Measurements from ENCODE around the gene GALR2. TPM values are rescaled to one million over a fixed set of nuclear protein-coding genes. Genes with fewer than 3 reads are reported as not detected.
"Not testable (repeated sequence)": the region's sequence is repeated elsewhere in the genome, so short reads cannot be mapped to it uniquely, and the experiment has no call there.

Gene GALR2
- total RNA-seq, 3 donors from 2014 or later, result 6.1 to 12.6 (median 10.2) TPM

DNA sequence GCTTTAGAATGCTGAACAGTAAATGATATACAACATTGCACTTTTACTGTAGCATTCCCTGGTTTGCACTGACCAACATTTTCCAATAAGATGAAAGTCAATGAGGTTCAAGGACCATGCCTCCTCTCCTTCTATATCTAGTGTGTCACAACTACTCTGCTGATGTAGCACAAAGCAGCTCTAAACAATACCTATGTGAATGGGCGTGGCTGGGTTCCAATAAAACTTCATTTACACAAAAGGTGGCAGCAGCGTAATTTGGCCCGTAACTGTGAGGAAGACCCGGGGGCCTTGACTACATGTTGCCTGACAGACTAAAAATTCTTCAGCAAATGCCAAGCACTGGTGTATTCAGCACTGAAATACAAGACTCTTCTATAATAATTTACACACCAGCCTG, 8.8 kb upstream of the GALR2 start:
- Mint-ChIP-seq H3K4me3 (no peak overlapping the region), H3K9me3 (no peaks in the 10 kb centered on the region), H3K36me3 (ENCODE audit: insufficient read depth) (peaks cover 43% of the 10 kb centered on the region), H3K27me3 (ENCODE audit: low read depth) (no peaks in the 10 kb centered on the region), H3K4me1 (ENCODE audit: low read depth) (peaks cover 40% of the 10 kb centered on the region)
- ATAC-seq (no peak), DNase-seq (no peak)

DNA sequence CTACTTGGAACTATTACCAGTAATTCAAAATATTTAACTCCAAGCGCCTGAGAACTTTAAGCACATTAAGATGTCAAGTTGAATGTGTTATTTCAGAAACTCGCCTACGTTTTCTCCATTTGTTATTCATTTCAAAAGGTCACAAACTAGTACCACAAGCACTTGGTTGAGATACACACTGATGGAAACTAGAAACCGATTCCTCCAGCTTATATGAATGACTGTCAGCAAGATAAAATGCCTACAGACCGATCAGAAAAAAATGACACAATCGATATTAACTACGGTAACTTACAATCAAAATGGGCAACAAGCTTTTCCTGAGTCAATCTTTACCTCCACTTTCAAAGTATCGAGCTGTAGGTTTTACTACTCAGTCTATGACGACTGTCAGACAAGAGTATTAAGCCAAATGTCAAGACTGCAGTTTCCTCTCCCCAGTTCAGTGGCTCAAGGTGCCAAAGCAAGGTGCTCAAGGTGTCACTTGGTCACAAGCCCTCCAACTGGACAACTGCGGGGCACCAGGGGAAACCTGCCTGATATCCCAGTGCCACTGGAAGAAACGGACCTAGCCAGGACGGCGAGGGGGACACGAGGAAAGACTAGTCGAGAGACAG, 2.9 kb upstream of the GALR2 start:
- H3K36me3 Mint-ChIP-seq (ENCODE audit: insufficient read depth), result peaks cover 7% of the 10 kb centered on the region
- peak; percentile 74 to 77 for ATAC-seq
- no peak for DNase-seq
- peaks cover 27% of the 10 kb centered on the region for H3K27me3 Mint-ChIP-seq (ENCODE audit: low read depth)
- peaks cover 44% of the 10 kb centered on the region for H3K4me1 Mint-ChIP-seq (ENCODE audit: low read depth)
- H3K9me3 Mint-ChIP-seq, result no peaks in the 10 kb centered on the region
- H3K4me3 Mint-ChIP-seq, result peak overlapping the region; percentile 99

DNA sequence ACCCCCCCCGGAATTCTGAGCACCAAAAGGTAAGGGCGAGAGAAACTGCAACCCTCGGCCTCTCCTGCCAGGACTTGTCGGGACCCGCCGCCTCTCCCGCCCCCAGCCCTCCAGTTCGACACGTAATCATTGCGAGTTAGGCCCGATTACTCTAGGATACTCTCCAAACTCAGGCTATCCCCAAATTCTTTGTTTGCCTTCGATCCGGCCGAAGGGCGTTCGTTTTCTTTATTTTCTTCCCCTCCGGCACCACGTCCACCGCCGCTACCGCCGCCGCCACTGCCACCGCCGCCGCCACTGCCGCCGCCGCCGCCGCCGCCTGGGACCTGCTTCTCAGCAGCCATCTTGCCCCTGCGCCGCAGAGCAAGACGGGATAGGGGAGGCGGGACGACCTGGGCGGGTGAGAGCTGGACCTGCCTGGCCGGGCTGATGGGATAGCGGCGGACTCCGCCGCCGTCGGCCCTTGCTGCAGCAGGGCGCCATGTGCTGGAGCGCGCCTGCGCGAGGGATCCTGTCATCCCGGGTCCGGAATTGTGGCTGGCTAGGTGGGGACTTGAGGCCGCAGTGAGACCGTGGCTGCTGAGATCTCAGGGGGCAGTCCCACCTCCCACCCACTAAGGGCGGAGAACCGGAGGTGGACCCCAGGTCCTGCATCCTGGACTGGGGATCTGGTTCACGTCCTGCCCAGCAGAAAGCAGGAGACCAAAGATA, 2.3 kb upstream of the GALR2 start, which contains the start of gene SRP68:
SRP68 (minus strand) TSS at position 370 of the 711 bp plus-strand sequence; CDS start at position 344, 26 bp downstream.
- Mint-ChIP-seq H3K36me3 (ENCODE audit: insufficient read depth) (peaks cover 2% of the 10 kb centered on the region), H3K27me3 (ENCODE audit: low read depth) (peaks cover 33% of the 10 kb centered on the region), H3K4me1 (ENCODE audit: low read depth) (peaks cover 47% of the 10 kb centered on the region), H3K9me3 (no peaks in the 10 kb centered on the region), H3K4me3 (peak within 1 kb of the TSS; percentile 99)
- ATAC-seq, result peak; percentile 69 to 72
- DNase-seq, result peak; percentile 80

DNA sequence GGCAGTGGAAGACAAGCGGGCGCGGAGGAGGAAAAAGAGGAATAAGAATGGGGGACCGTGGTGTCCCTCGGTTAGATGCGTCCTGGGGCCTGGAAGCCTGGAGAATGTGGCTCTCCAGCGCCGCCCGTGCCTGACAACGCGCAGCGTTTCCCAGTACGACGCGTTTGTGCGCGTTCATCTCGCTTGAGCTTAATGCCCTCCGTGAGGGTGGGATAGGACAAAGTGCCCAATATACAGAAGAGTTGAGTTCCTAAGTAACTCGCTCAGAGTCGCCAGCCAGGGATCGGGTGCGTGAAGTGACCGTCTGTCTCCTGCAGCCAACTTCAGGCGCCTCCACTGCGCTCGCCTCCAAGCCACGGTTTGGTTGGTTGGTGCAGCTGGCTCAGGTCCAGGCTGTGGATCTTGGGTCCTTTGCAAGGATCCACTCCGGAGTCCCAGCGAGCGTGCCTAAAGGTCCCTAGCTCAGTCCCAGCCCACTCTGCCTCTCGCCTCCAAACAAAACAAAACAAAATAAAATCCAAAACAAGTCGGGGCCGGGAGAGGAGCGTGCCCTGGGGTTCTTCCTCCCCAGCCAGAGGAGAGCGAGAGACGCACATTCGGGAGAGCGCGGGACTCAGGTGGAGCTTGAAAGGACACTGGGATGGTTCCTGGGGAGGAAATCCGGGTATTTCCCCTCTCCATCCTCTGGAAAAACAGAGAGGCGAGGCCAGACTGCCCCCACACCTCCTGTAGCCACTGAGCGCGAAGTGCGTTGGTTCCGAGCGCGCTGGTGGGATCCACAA, 974 bp downstream of the GALR2 start:
- Mint-ChIP-seq H3K36me3 (ENCODE audit: insufficient read depth) (no peaks in the 10 kb centered on the region), H3K4me1 (ENCODE audit: low read depth) (peaks cover 53% of the 10 kb centered on the region), H3K27me3 (ENCODE audit: low read depth) (peaks cover 43% of the 10 kb centered on the region), H3K9me3 (no peaks in the 10 kb centered on the region), H3K4me3 (peak overlapping the region; percentile 67)
- no peak for DNase-seq
- ATAC-seq, result no peak

DNA sequence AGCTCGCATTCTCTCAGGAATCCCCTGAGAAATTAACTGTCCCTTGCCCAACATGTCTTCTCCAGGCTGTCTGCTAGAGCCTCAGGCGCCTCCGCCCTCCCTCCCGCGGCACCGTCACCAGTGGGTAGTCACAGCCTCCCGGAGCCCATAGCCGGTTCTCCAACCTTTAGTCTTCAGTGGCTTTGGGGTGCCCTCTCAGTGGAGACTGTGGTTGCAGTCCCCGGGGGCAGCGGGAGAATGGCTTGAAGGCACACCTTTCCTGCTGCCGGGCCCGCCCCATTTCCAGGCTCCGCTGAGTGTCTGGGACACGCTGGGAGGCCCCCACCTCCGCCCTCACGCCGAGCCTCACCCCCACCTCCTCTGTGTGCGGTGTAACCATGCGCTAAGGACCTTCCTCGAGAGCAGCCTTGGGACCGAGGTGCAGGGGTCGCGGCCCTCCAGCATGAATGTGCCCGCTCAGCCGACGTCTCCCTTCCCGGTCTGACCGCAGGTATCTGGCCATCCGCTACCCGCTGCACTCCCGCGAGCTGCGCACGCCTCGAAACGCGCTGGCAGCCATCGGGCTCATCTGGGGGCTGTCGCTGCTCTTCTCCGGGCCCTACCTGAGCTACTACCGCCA, 1.7 kb downstream of the GALR2 start:
- no peak for ATAC-seq
- Mint-ChIP-seq H3K9me3 (no peaks in the 10 kb centered on the region), H3K4me3 (peak overlapping the region; percentile 72), H3K27me3 (ENCODE audit: low read depth) (peaks cover 43% of the 10 kb centered on the region), H3K36me3 (ENCODE audit: insufficient read depth) (no peaks in the 10 kb centered on the region), H3K4me1 (ENCODE audit: low read depth) (peaks cover 48% of the 10 kb centered on the region)
- no peak for DNase-seq

DNA sequence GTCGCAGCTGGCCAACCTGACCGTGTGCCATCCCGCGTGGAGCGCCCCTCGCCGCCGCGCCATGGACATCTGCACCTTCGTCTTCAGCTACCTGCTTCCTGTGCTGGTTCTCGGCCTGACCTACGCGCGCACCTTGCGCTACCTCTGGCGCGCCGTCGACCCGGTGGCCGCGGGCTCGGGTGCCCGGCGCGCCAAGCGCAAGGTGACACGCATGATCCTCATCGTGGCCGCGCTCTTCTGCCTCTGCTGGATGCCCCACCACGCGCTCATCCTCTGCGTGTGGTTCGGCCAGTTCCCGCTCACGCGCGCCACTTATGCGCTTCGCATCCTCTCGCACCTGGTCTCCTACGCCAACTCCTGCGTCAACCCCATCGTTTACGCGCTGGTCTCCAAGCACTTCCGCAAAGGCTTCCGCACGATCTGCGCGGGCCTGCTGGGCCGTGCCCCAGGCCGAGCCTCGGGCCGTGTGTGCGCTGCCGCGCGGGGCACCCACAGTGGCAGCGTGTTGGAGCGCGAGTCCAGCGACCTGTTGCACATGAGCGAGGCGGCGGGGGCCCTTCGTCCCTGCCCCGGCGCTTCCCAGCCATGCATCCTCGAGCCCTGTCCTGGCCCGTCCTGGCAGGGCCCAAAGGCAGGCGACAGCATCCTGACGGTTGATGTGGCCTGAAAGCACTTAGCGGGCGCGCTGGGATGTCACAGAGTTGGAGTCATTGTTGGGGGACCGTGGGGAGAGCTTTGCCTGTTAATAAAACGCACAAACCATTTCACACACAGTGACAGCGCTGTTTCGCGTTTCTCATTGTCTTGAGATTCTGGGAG, 2.4 kb downstream of the GALR2 start:
- Mint-ChIP-seq H3K9me3 (no peaks in the 10 kb centered on the region), H3K36me3 (ENCODE audit: insufficient read depth) (no peaks in the 10 kb centered on the region), H3K4me1 (ENCODE audit: low read depth) (peaks cover 49% of the 10 kb centered on the region), H3K4me3 (peak overlapping the region; percentile 72), H3K27me3 (ENCODE audit: low read depth) (peaks cover 43% of the 10 kb centered on the region)
- DNase-seq (no peak), ATAC-seq (peak in 1 of 2 donors; percentile 7)

DNA sequence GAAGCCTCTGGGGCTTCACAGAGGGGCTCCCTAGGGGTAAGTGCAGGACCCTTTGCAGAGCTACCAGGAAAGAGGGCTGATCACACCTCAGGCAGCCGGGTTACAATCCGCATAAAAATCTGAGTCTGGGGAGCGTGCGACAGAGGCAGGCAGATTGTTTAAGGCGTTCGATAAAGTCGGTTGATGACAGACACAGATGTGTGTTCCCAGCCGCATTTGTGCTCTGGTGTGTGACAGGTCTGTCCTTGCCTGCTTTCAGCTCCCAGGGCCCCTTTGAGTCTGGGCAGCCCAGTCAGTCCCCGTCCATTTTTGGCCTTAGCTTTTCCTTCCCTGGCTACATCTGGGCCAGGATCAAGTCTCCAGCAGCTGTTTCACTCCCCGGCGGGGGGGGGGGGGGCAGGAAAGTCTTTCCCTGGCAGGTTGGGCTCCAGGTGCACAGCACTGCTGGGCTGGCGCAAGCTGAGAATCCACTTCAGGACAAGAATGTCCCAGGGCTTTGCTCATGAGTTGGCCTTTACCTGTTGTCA, 3.1 kb downstream of the GALR2 start:
- peaks cover 49% of the 10 kb centered on the region for H3K4me1 Mint-ChIP-seq (ENCODE audit: low read depth)
- H3K27me3 Mint-ChIP-seq (ENCODE audit: low read depth), result peaks cover 43% of the 10 kb centered on the region
- no peaks in the 10 kb centered on the region for H3K36me3 Mint-ChIP-seq (ENCODE audit: insufficient read depth)
- H3K4me3 Mint-ChIP-seq, result no peak overlapping the region
- H3K9me3 Mint-ChIP-seq, result no peaks in the 10 kb centered on the region
- ATAC-seq (no peak), DNase-seq (no peak)

DNA sequence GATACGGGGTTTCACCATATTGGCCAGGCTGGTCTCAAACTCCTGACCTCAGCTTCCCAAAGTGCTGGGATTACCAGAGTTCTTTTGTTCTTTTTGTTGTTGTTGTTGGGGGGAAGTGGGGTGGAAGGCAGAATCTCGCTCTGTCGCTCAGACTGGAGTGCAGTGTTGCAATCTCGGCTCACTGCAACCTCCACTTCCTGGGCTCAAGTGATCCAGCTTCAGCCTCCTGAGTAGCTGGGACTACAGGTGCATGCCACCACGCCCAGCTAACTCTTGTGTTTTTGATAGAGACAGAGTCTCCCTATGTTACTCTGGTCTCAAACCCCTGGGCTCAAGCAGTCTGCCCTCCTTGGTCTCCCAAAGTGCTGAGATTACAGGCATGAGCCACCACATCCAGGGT, 3.8 kb downstream of the GALR2 start:
- H3K4me1 Mint-ChIP-seq (ENCODE audit: low read depth), result peaks cover 46% of the 10 kb centered on the region
- not testable (repeated sequence) for H3K4me3 Mint-ChIP-seq; H3K9me3 Mint-ChIP-seq; DNase-seq; H3K36me3 Mint-ChIP-seq (ENCODE audit: insufficient read depth); ATAC-seq
- H3K27me3 Mint-ChIP-seq (ENCODE audit: low read depth), result peaks cover 43% of the 10 kb centered on the region

DNA sequence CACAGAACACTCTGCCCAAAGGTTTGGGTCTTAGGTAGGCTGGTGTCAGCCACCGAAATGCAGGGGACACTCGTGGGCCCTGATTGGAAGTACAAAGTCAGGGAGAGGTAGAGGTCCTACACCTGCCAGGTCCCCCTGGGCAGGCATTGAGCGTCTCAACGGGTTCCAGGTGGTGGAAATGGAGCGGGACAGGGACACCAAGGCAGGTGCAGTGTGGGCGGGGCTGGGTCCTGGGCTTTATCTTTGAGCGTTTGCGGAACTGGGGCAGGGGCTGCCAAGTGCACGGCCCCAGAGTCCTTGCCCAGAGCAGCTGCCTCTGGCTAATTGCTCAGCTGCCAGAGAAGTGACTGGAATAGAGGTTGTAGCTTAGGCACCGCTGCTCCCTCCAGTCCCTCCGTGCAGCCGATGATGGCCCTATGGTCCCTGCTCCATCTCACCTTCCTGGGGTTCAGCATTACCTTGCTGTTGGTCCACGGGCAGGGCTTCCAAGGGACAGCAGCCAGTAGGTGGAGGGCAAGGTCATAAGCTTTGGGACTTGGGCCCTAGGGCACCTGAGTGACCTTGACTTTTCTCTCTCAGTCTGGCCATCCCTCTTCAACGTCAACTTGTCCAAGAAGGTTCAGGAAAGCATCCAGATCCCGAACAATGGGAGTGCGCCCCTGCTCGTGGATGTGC, 4.4 kb downstream of the GALR2 start, which contains the start of gene ZACN:
ZACN (plus strand) TSS at position 323 of the 675 bp plus-strand sequence; CDS start at position 406, 83 bp downstream.
- H3K36me3 Mint-ChIP-seq (ENCODE audit: insufficient read depth), result peaks cover 4% of the 10 kb centered on the region
- H3K4me1 Mint-ChIP-seq (ENCODE audit: low read depth), result peaks cover 44% of the 10 kb centered on the region
- H3K9me3 Mint-ChIP-seq, result no peaks in the 10 kb centered on the region
- H3K27me3 Mint-ChIP-seq (ENCODE audit: low read depth), result peaks cover 37% of the 10 kb centered on the region
- no peak within 1 kb of the TSS for H3K4me3 Mint-ChIP-seq
- ATAC-seq (no peak), DNase-seq (no peak)

DNA sequence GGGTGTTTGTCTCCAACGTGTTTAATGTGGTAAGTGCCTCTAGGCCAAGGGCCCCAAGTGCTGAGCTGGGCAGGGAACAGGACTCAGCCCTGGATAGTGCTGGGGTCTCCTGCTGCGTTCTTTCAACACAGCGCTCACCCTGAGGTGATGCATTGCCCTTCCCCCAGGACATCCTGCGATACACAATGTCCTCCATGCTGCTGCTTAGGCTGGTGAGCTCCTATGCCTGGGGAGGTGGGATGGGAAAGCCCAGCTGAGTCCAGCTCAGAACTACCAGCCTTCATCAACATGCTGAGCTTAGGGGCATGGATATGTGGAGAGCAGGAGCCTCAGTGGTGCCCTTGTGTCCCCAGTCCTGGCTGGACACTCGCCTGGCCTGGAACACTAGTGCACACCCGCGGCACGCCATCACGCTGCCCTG, 5.0 kb downstream of the GALR2 start:
- H3K4me3 Mint-ChIP-seq, result no peak overlapping the region
- H3K9me3 Mint-ChIP-seq, result no peaks in the 10 kb centered on the region
- ATAC-seq (no peak), DNase-seq (no peak)
- peaks cover 9% of the 10 kb centered on the region for H3K36me3 Mint-ChIP-seq (ENCODE audit: insufficient read depth)
- H3K27me3 Mint-ChIP-seq (ENCODE audit: low read depth), result peaks cover 35% of the 10 kb centered on the region
- H3K4me1 Mint-ChIP-seq (ENCODE audit: low read depth), result peaks cover 44% of the 10 kb centered on the region

DNA sequence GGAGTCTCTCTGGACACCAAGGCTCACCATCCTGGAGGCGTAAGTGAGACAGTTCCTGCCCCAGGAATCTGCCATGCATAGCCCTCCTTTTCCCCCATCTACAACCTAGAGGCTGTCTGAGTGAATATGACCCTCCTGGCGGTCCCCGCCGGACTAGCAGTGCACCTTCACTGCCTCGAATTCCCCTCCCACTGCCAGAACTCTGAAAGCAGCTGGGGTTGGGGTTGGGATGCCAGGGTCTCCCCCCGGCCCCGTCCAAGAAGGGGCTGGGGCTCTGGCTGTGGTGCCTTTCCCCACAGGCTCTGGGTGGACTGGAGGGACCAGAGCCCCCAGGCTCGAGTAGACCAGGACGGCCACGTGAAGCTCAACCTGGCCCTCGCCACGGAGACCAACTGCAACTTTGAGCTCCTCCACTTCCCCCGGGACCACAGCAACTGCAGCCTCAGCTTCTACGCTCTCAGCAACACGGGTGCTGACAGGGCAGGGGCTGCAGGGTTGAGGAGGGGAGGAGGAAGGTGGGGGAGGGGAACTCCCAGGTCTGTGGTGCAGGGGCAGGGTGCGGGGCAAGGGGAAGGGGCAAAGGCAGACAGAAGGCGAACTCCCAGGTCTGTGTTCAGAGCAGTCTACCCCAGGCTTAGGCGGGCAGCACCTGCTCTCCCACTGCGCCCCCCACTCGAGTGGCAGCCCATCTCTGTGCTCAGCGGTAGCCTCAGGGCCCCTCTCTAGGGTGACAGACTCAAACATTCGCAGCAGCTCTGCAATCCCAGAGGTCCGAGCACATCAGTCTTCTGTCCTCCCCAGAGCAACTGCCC, 5.6 kb downstream of the GALR2 start:
- peaks cover 30% of the 10 kb centered on the region for H3K27me3 Mint-ChIP-seq (ENCODE audit: low read depth)
- H3K4me1 Mint-ChIP-seq (ENCODE audit: low read depth), result peaks cover 40% of the 10 kb centered on the region
- no peaks in the 10 kb centered on the region for H3K9me3 Mint-ChIP-seq
- ATAC-seq (peak; percentile 19 to 39), DNase-seq (no peak)
- H3K36me3 Mint-ChIP-seq (ENCODE audit: insufficient read depth), result peaks cover 11% of the 10 kb centered on the region
- H3K4me3 Mint-ChIP-seq, result no peak overlapping the region

DNA sequence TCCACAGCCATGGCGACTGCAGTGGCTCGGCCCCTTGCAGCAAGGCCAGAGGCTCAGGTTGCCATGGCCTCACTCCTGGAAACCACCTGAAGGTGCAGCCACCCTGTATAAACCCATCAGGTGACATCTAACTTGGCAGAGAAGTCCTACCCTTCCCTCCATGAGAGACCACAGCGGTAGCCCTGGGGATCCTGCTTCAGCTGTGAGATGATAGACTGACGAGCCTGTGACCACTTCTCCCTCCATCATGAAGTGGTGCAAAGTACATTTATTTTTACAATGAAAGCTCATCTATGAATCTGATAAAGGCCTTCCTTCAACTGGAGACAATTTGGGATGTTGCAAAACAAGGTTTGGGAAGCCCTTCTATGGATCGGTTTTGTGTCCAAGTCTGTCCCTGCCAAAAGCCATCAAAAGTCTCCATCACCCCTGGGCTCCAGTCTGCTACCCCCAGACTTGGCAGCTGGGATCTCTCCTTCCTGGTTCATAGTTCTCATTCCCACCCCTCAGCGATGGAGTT, 6.2 kb downstream of the GALR2 start:
- H3K27me3 Mint-ChIP-seq (ENCODE audit: low read depth), result peaks cover 24% of the 10 kb centered on the region
- H3K4me1 Mint-ChIP-seq (ENCODE audit: low read depth), result peaks cover 34% of the 10 kb centered on the region
- H3K4me3 Mint-ChIP-seq, result no peak overlapping the region
- no peak for ATAC-seq
- peaks cover 11% of the 10 kb centered on the region for H3K36me3 Mint-ChIP-seq (ENCODE audit: insufficient read depth)
- no peaks in the 10 kb centered on the region for H3K9me3 Mint-ChIP-seq
- no peak for DNase-seq
